B cell (primary cell): ENCODE data around the gene PSMA3.

Experiments
- CTCF ChIP-seq: fragments of 200-600 bp; IDR thresholded peaks from one replicate; pipeline ENCODE4 v1.8.0; 2022; ENCODE audit warnings: antibody characterized with exemption, mild to moderate bottlenecking
- EZH2 ChIP-seq: IDR thresholded peaks from 2 replicates; pipeline ENCODE4 v1.6.1; 2012; ENCODE audit warnings: borderline replicate concordance, low read depth, mild to moderate bottlenecking, moderate library complexity, low read length; ENCODE audit not compliant: insufficient read depth, poor library complexity, severe bottlenecking

- no peak for TF ChIP-seq CTCF
- TF ChIP-seq EZH2: no peak
Observed at GRCh38 chr14:58313699-58314098, 69.1 kb downstream of the PSMA3 start.
